Measurements from ENCODE around the gene SPOP.
"Not testable (repeated sequence)": the region's sequence is repeated elsewhere in the genome, so short reads cannot be mapped to it uniquely, and the experiment has no call there.

The SPOP gene

GRCh38 chr17:49656247-49656646 lies 21.6 kb downstream of the SPOP start:
- no peak for DNase-seq (ENCODE audit: low read depth in 2 of 2)

DNA sequence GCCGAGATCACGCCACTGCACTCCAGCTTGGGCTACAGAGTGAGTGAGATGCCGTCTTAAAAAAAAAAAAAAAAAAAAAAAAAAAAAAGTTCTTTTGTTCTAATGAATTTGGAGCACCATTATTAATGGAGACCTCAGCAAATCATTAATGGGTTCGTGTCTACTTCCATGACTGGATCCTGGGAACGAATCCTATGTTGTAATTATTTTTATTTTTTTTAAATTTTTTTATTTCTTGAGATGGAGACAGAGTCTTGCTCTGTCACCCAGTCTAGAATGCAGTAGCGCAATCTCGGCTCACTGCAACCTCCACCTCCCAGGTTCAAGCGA lies 30.7 kb downstream of the SPOP start:
- DNase-seq (ENCODE audit: low read depth in 2 of 2), result no peak

DNA sequence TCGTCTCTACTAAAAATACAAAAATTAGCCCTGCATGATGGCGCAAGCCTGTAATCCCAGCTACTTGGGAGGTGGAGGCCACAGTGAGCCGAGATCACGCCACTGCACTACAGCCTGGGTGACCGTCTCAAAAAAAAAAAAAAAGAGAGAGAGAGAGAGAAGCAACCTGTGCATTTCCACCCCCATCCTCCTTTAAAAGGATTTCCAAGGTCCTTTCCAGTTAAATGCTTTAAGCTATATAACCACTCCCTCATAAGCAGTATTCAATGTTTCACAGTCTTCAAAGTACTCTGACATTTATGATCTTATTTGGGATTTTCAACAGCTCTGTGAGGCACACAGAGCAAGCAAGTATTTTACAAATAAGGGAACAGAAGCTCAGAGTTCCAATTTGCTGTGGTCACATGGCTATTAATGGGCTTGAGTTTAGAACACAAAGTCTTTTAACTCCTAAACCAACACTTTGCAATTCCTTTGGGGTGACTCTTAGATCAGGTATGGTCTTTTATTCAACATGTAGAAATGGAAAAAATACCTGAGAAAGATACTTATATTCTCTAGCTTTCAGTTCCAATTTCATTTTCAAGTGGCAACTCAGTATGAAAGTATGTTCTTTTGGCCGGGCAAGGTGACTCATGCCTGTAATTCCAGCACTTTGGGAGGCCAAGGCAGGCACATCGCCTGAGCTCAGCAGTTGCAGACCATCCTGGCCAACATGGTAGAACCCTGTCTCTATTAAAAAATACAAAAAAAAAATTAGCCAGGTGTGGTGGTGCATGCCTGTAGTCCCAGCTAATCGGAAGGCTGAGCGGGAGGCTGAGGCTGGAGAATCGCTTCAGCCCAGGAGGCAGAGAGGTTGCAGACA lies 31.3 kb downstream of the SPOP start:
- peak; percentile 13 to 22 for DNase-seq (ENCODE audit: low read depth in 2 of 2)

DNA sequence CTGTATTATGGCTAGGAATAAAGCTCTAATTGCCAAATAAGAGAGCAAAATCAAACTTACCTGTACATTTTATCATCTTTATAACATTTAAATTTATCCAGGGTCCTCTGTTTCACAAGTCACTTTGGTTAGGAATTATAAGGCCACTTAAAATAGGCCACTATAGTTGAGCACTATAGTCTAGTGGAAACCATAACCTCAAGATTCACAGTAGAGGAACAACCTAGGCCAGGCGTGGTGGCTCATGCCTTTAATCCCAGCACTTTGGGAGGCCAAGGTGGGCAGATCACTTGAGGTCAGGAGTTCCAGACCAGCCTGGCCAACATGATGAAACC lies 31.9 kb downstream of the SPOP start:
- not testable (repeated sequence) for DNase-seq (ENCODE audit: low read depth in 2 of 2)

GRCh38 chr17:49645654-49646053 lies 32.2 kb downstream of the SPOP start:
- DNase-seq (ENCODE audit: low read depth in 2 of 2), result no peak

GRCh38 chr17:49640556-49640955 lies 37.3 kb downstream of the SPOP start:
- DNase-seq (ENCODE audit: low read depth in 2 of 2), result no peak

GRCh38 chr17:49638818-49639217 lies 39.1 kb downstream of the SPOP start:
- DNase-seq (ENCODE audit: low read depth in 2 of 2), result no peak

DNA sequence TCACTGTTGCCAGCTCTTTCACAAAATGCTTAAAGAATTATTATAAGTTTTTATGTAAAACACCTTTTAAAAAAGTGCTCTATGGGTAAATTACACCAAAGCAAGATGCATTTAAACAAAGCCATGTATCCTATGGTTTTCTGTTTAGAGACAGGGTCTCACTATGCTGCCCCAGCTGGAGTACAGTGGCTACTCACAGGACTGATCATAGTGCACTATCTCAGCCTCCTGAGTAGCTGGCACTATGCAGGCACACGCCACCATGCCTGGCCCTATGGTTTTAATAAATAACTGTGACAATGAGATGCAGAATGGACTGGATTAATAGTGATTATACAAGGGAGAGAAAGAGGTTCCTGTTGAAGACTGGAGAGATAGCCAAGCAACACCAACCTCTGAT lies 40.2 kb downstream of the SPOP start:
- DNase-seq (ENCODE audit: low read depth in 2 of 2), result no peak

DNA sequence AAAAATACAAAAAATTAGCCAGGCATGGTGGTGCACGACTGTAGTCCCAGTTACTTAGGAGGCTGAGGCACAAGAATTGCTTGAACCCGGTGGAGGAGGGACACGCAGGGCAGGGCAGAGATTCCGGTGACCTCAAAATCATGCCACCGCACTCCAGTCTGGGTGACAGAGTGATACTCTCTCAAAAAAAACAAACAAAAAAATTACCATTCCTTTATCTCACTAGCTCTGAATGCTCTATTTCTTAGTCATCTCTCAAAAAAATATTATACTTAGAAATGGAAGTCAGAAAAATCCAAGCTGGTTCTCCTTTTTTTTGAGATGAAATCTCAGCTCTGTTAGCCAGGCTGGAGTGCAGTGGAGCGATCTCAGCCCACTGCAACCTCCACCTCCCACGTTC lies 40.8 kb downstream of the SPOP start:
- DNase-seq (ENCODE audit: low read depth in 2 of 2), result no peak

- DNase-seq (ENCODE audit: low read depth in 2 of 2), result no peak
These were observed 42.8 kb downstream of the SPOP start for GRCh38 chr17:49635121-49635520.

DNA sequence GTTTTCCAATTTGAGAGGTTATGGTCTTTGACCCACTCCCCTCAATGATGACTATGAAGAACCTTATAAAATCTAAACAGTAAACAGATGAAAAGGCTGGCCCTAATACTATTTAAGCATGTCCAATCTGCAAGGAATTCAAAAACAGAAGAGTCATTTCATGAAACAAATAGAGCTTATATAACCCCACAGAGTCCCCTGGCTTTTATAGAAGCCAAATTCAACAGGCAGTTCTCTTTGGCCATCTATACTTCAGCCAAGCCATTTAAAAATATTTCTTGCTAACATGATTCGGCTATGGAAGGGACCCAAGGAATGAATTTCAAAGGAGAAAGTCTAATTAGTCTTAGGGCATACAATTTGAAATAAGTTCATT lies 43.4 kb downstream of the SPOP start:
- no peak for DNase-seq (ENCODE audit: low read depth in 2 of 2)

DNA sequence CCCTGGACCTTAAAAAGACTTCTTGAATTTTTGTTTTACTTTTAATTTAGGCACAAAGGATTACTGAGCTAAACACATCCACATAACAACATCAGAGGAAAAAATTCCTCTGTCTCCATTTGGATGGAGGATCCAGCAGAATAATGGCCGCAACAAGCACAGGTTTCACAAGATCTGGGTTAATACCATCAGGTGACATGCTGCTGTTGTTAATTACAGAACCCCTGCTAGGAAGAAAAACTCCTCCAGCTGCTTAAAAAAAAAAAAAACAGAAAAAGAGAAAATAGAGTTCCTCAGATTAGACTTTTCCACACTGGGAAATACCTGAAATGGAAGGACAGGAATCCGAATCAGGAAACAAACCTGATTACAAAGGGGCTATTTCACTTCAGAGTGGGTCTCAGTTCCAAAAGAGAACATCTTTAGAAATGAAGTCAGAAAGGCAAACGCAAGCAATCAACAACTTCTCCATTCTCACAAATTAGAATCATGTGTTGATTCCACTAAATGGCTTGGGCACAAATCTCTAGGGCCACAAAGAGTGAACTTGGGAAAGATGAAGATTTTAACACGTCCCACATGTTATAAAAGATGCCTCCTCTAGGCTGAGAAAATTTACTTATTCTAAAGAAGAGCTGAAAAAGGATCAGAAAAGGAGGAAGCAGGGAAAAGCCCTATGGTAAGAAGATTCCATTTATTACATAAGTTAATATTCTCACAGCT lies 44.0 kb downstream of the SPOP start:
- DNase-seq (ENCODE audit: low read depth in 2 of 2), result no peak

GRCh38 chr17:49633250-49633649 lies 44.6 kb downstream of the SPOP start:
- DNase-seq (ENCODE audit: low read depth in 2 of 2), result no peak

DNA sequence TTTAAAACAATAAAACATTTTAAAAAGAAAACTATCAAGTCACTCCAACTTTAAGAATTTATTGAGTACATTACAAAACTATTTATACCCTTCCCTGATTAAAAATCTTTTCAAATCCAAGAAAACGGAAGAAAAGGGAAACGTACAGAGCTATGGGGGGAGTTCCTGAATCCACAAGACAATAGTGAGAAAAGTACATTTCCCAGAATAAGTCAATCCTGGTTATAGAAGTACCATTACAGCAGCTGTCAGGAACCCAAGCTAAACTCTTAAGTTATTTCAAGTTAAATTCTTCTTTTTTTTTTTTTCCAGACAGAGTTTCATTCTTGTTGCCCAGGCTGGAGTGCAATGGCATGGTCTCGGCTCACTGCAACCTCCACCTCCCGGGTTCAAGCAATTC lies 45.7 kb downstream of the SPOP start:
- no peak for DNase-seq (ENCODE audit: low read depth in 2 of 2)

GRCh38 chr17:49631496-49631895 lies 46.4 kb downstream of the SPOP start:
- DNase-seq (ENCODE audit: low read depth in 2 of 2), result no peak

- DNase-seq (ENCODE audit: low read depth in 2 of 2), result no peak
These were observed 47.6 kb downstream of the SPOP start for GRCh38 chr17:49630113-49630900.

- DNase-seq (ENCODE audit: low read depth in 2 of 2), result no peak
These were observed 48.5 kb downstream of the SPOP start for GRCh38 chr17:49629447-49629846.

- no peak for DNase-seq (ENCODE audit: low read depth in 2 of 2)
These were observed 53.0 kb downstream of the SPOP start for GRCh38 chr17:49624896-49625295.

GRCh38 chr17:49621946-49622529 lies 55.9 kb downstream of the SPOP start:
- DNase-seq (ENCODE audit: low read depth in 2 of 2), result no peak

DNA sequence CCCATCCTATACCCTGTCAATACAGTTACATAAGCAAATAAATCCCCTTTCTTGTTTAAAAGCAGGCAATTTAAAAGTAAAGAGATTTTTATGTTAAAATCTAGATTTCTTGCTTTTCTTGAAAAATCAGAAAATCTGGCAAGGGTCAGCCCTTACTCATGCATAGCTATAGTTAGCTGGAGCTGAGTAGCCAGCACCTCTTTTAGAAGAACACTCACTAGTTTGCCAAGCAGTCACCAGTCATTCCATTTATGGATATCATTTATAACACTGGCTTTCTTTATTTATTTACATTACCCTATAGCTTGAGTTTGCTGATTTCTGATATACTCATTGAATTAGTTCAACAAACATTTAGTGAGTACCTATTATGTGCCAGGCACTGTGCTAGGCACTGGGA lies 56.5 kb downstream of the SPOP start:
- DNase-seq (ENCODE audit: low read depth in 2 of 2), result no peak

DNA sequence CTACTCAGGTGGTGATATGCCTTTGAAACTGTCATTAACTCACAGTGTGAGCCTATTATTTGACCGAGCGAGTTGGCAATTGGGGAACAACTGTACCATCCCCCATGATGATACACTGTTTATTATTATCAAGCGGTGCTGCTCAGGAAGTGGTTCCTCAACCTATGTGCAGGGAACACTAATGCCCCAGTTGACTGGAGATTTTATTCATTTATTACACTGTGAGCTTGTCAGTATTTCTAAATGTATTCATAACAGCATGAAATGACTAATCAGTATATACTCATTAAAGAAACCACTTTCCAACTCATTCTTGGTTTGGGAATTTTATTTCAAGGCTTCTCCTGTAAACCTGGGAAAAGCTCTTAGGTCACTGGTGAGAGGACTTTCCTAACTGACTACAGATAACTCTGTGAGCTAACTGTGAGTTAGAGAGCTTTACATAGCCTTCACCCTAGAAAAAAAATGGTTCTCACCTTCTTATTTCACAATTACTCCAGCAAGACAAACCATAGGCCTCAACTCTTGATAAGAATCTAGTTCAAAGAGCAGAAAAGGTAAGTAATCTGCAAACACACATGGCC lies 59.8 kb downstream of the SPOP start:
- DNase-seq (ENCODE audit: low read depth in 2 of 2), result no peak

DNA sequence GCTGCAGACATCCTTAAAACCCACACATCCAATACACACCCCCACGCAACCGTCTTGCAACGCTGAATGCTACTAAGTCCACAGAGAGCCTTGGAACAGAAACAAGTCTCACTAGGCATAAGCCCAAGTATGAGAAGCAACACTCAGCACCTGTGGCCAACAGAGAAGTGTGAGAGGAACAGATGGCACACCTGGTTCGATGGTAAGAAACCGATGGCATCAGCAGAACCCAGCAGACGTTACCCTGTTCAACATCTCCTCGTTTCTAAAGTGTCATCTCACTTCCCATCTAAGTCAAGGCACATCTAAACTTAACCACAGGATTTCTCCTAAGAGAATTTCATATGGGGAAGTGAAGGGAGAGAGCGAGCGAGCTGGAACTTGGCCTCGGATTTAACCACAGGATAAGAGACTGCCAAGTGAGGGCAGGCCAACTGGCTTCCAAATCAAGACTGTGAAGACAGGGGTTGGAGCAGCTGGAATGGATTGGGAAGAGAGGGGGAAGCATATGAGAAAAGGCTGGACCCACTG lies 61.2 kb downstream of the SPOP start:
- no peak for DNase-seq (ENCODE audit: low read depth in 2 of 2)

All from stimulated activated CD8-positive, alpha-beta memory T cell treated with anti-CD3 and anti-CD28 coated beads, Interleukin-15, amount 100 ng/mL, for 48 hours (primary cell).